GM21390 (cell line): ENCODE measurements around the gene ISYNA1.

ENCODE experiments used
- ATAC-seq: cut with Tn5 transposase; IDR thresholded peaks from one replicate; pipeline ENCODE4 v1.9.1; 2021; ENCODE audit not compliant: unreplicated experiment

The ISYNA1 gene

GRCh38 chr19:18437491-18438330 lies at the start of gene ISYNA1:
TSS of gene ISYNA1 (minus strand) at chr19:18438133. CDS start at chr19:18437979, 154 bp downstream.
- ATAC-seq: no peak

GRCh38 chr19:18486746-18487145 lies 48.8 kb upstream of the ISYNA1 start:
- no peak for ATAC-seq

- ATAC-seq: no peak
Observed at GRCh38 chr19:18484992-18485391, 47.1 kb upstream of the ISYNA1 start.

- no peak for ATAC-seq
Observed at GRCh38 chr19:18483119-18483890, 45.4 kb upstream of the ISYNA1 start.

GRCh38 chr19:18481505-18482222 lies 43.7 kb upstream of the ISYNA1 start:
- no peak for ATAC-seq

GRCh38 chr19:18480006-18480691 lies 42.2 kb upstream of the ISYNA1 start:
- no peak for ATAC-seq

- no peak for ATAC-seq
Observed at GRCh38 chr19:18478545-18479311, 40.8 kb upstream of the ISYNA1 start.

GRCh38 chr19:18477974-18478373 lies 40.0 kb upstream of the ISYNA1 start:
- ATAC-seq: no peak

GRCh38 chr19:18477042-18477779 lies 39.3 kb upstream of the ISYNA1 start:
- no peak for ATAC-seq

- no peak for ATAC-seq
Observed at GRCh38 chr19:18476507-18477041, 38.6 kb upstream of the ISYNA1 start.

GRCh38 chr19:18475762-18476331 lies 37.9 kb upstream of the ISYNA1 start:
- ATAC-seq: no peak

- no peak for ATAC-seq
Observed at GRCh38 chr19:18475004-18475453, 37.1 kb upstream of the ISYNA1 start.

GRCh38 chr19:18474366-18474887 lies 36.5 kb upstream of the ISYNA1 start:
- no peak for ATAC-seq

GRCh38 chr19:18473706-18474087 lies 35.8 kb upstream of the ISYNA1 start:
- no peak for ATAC-seq

- ATAC-seq: no peak
Observed at GRCh38 chr19:18473003-18473705, 35.2 kb upstream of the ISYNA1 start.

GRCh38 chr19:18470787-18471186 lies 32.9 kb upstream of the ISYNA1 start:
- no peak for ATAC-seq

GRCh38 chr19:18469069-18469846 lies 31.3 kb upstream of the ISYNA1 start:
- no peak for ATAC-seq
